A549 (cell line): ENCODE results near the gene TRAK1. TPM values are rescaled to one million over a fixed set of nuclear protein-coding genes. Genes with fewer than 3 reads are reported as not detected.
A peak's percentile ranks its signal among the peaks of the same experiment; 100 is the strongest.

Source experiments
- ATAC-seq, 2 experiments: fragments of 200-7000 bp in 1 of 2; fragments of >200 bp in 1 of 2; cut with Nextera tagmentation in 1 of 2; cut with Tn5 transposase in 1 of 2; 3 replicates each; pipeline versions ENCODE4 v1.8.0 to v1.9.1; 2018 to 2020; ENCODE audit warnings: mild to moderate bottlenecking in 1 of 2, moderate library complexity in 1 of 2
- CTCF ChIA-PET: fragments of 300-600 bp; sonication (Branson Sonifier 250); formaldehyde crosslinking; extraction: SDS; loops from one replicate; lab custom pipeline; 2021; ENCODE audit warnings: antibody characterized with exemption, inconsistent platforms; lab: Yijun Ruan, JAX
- POLR2A ChIA-PET: fragments of 350-600 bp; formaldehyde crosslinking; extraction: SDS; loops from one replicate; lab custom pipeline; 2021; ENCODE audit warnings: antibody characterized with exemption, inconsistent platforms; lab: Yijun Ruan, JAX
- DNase-seq, 2 experiments: peaks; one replicate each; pipeline versions ENCODE4 v3.0.0 to v3.0.0-alpha.2; 2011 to 2016; ENCODE audit warnings: low read depth in 1 of 2, low spot score in 1 of 2
- FAIRE-seq: peaks from 2 replicates; lab custom pipeline; 2011; peaks lifted over from hg19 to GRCh38; lab: Jason Lieb, UNC
- H3K27ac ChIP-seq, 2 experiments: fragments of >200 bp; sonication (Bioruptor Twin); formaldehyde crosslinking; 3 replicates each; pipeline ENCODE4 v1.5.1; 2016 to 2017
- H3K4me1 ChIP-seq: fragments of >200 bp; sonication (Bioruptor Twin); formaldehyde crosslinking; 3 replicates; pipeline ENCODE4 v1.6.1; 2016
- H3K4me2 ChIP-seq: fragments of >200 bp; sonication (Bioruptor Twin); formaldehyde crosslinking; 3 replicates; pipeline ENCODE4 v1.6.1; 2016
- H3K4me3 ChIP-seq: fragments of >200 bp; sonication (Bioruptor Twin); formaldehyde crosslinking; 3 replicates; pipeline ENCODE4 v1.5.1; 2016
- H3K9me3 ChIP-seq: fragments of >200 bp; sonication (Bioruptor Twin); formaldehyde crosslinking; 3 replicates; pipeline ENCODE4 v1.6.1; 2016
- BHLHE40 ChIP-seq: IDR thresholded peaks from 2 replicates; pipeline ENCODE4 v1.6.1; 2012; ENCODE audit warnings: low read depth, low read length, inconsistent platforms
- CBX2 ChIP-seq: fragments of 200-600 bp; sonication (generic); IDR thresholded peaks from 2 replicates; pipeline ENCODE4 v1.6.1; 2016; ENCODE audit warnings: low read depth, mild to moderate bottlenecking, borderline replicate concordance
- CBX8 ChIP-seq: fragments of 200-600 bp; sonication (generic); IDR thresholded peaks from 2 replicates; pipeline ENCODE4 v1.6.1; 2016
- E2F6 ChIP-seq: IDR thresholded peaks from 2 replicates; pipeline ENCODE4 v1.6.1; 2012; ENCODE audit warnings: low read depth, borderline replicate concordance
- EHMT2 ChIP-seq: fragments of 200-600 bp; sonication (generic); IDR thresholded peaks from 2 replicates; pipeline ENCODE4 v1.6.1; 2016; ENCODE audit warnings: antibody characterized with exemption, low read depth, mild to moderate bottlenecking, moderate library complexity
- ELK1 ChIP-seq: fragments of 150-350 bp; IDR thresholded peaks from 2 replicates; pipeline ENCODE4 v1.6.1; 2014; ENCODE audit warnings: low read depth, mild to moderate bottlenecking, low read length
- HES2 ChIP-seq: fragments of >200 bp; sonication (Bioruptor Twin); formaldehyde crosslinking; IDR thresholded peaks from 2 replicates; pipeline ENCODE4 v1.6.1; 2016
- HEYL ChIP-seq: fragments of 250-450 bp; sonication (Bioruptor Pico); IDR thresholded peaks from 2 replicates; pipeline ENCODE4 v1.8.0; 2021; ENCODE audit warnings: mild to moderate bottlenecking, moderate library complexity
- HOXA7 ChIP-seq: fragments of 250-450 bp; sonication (Bioruptor Pico); IDR thresholded peaks from 2 replicates; pipeline ENCODE4 v1.5.0; 2020; ENCODE audit warnings: mild to moderate bottlenecking, moderate library complexity
- HOXB13 ChIP-seq: fragments of 250-450 bp; sonication (Bioruptor Pico); IDR thresholded peaks from 2 replicates; pipeline ENCODE4 v1.5.0; 2020; ENCODE audit warnings: low read depth, mild to moderate bottlenecking, moderate library complexity
- JUN ChIP-seq, 2 experiments: fragments of >200 bp; sonication (Bioruptor Twin); formaldehyde crosslinking; IDR thresholded peaks; 2 replicates in 1 of 2; 3 replicates in 1 of 2; pipeline ENCODE4 v1.6.1; 2016 to 2017
- MAFK ChIP-seq: fragments of 450-650 bp; IDR thresholded peaks from 2 replicates; pipeline ENCODE4 v1.6.1; 2014; ENCODE audit not compliant: partially characterized antibody
- MAZ ChIP-seq: fragments of 150-350 bp; IDR thresholded peaks from 2 replicates; pipeline ENCODE4 v1.6.1; 2014; ENCODE audit warnings: antibody characterized with exemption, low read depth, low read length, borderline replicate concordance
- NFE2L2 ChIP-seq: fragments of 150-350 bp; conservative IDR thresholded peaks from 2 replicates; pipeline ENCODE4 v1.6.1; 2014; ENCODE audit warnings: low read length
- POLR2A ChIP-seq: IDR thresholded peaks from 2 replicates; pipeline ENCODE4 v1.6.1; 2012; ENCODE audit warnings: mild to moderate bottlenecking, low read length
- RARB ChIP-seq: fragments of 250-450 bp; sonication (Bioruptor Pico); IDR thresholded peaks from 2 replicates; pipeline ENCODE4 v1.8.0; 2021; ENCODE audit warnings: mild to moderate bottlenecking, moderate library complexity
- REST ChIP-seq: fragments of 200-600 bp; sonication (generic); IDR thresholded peaks from 2 replicates; pipeline ENCODE4 v1.6.1; 2016; ENCODE audit warnings: antibody characterized with exemption, mild to moderate bottlenecking, moderate library complexity
- RFX5 ChIP-seq: fragments of 450-650 bp; IDR thresholded peaks from 2 replicates; pipeline ENCODE4 v1.7.1; 2014; ENCODE audit warnings: antibody characterized with exemption, mild to moderate bottlenecking, moderate library complexity
- RNF2 ChIP-seq: fragments of 200-600 bp; sonication (generic); IDR thresholded peaks from 2 replicates; pipeline ENCODE4 v1.6.1; 2016; ENCODE audit warnings: low read depth, mild to moderate bottlenecking, antibody characterized with exemption, moderate library complexity, borderline replicate concordance
- SMC3 ChIP-seq: fragments of >200 bp; sonication (Bioruptor Twin); formaldehyde crosslinking; IDR thresholded peaks from 3 replicates; pipeline ENCODE4 v1.6.1; 2018; ENCODE audit warnings: inconsistent platforms
- USF2 ChIP-seq: fragments of 450-650 bp; IDR thresholded peaks from 2 replicates; pipeline ENCODE4 v1.6.1; 2014; ENCODE audit warnings: antibody characterized with exemption
- ZC3H11A ChIP-seq: fragments of 450-650 bp; IDR thresholded peaks from 2 replicates; pipeline ENCODE4 v1.6.1; 2014; ENCODE audit warnings: antibody characterized with exemption, mild to moderate bottlenecking
- WGBS: methylation state at CpG from one replicate; pipeline ENCODE4 v1.1.6; 2017; ENCODE audit errors: missing lambda C conversion rate; 5-methylcytosine and 5-hydroxymethylcytosine counted together
- polyA plus RNA-seq, 4 experiments: library from polyadenylated mRNA; depleted of rRNA in 3 of 4; stranded (reverse); fragments of >200 nt; fragmentation: RNase III in 1 of 4; extraction: RNeasy Plus Mini Kit Qiagen cat#74134 plus additional on column Dnase treatment in 1 of 4; gene quantifications; 2 replicates in 3 of 4; 3 replicates in 1 of 4; pipeline ENCODE4 v1.2.3, GENCODE V29; 2011 to 2017

Gene TRAK1
- polyA plus RNA-seq, 2 of the 4 experiments (the other 2 are of a cell fraction) = 12.2 to 22.3 TPM

GRCh38 chr3:42148086-42148848 is 57.1 kb downstream of the TRAK1 start:
- H3K27ac ChIP-seq = no peak overlapping the region
- FAIRE-seq = no peak
- TF ChIP-seq E2F6 (no peak), NFE2L2 (no peak), SMC3 (no peak), HEYL (CRISPR knock-in tag) (no peak), ZC3H11A (no peak), BHLHE40 (no peak), RARB (no peak), POLR2A (no peak), HOXA7 (no peak), ELK1 (no peak), RNF2 (no peak), HES2 (no peak)
- H3K4me3 ChIP-seq = no peak overlapping the region
- H3K9me3 ChIP-seq = no peaks in the 10 kb centered on the region
- ATAC-seq = no peak
- ChIA-PET POLR2A (no interaction called here), CTCF (no interaction called here)
- WGBS = 90% methylated on average over 5 of the region's 5 CpGs
- DNase-seq = no peak
- peaks cover 28% of the 10 kb centered on the region for H3K4me1 ChIP-seq
- H3K4me2 ChIP-seq = no peak overlapping the region

GRCh38 chr3:42148982-42149432 is 57.9 kb downstream of the TRAK1 start:
- Histone ChIP-seq H3K27ac (peak overlapping the region in 1 of 2 experiments; percentile 66; a peak in 2 of 6 replicates), H3K4me3 (no peak overlapping the region), H3K4me1 (peaks cover 28% of the 10 kb centered on the region), H3K9me3 (no peaks in the 10 kb centered on the region), H3K4me2 (peak overlapping the region; percentile 56; the same call in 2 of the 3 replicates)
- DNase-seq (peak in 1 of 2 experiments; percentile 15), ATAC-seq (peak in 1 of 2 experiments; percentile 69; a peak in 3 of 6 replicates), FAIRE-seq (no peak)
- ChIA-PET CTCF (no interaction called here), POLR2A (no interaction called here)
- 82% methylated on average over 11 of the region's 11 CpGs for WGBS
- TF ChIP-seq CBX2 (no peak), CBX8 (no peak), REST (peak; percentile 71), JUN (IDR thresholded peaks at IDR 0.05) (no peak), HOXB13 (no peak), MAZ (no peak)

- ChIA-PET CTCF (no interaction called here), POLR2A (no interaction called here)
- DNase-seq (no peak), ATAC-seq (no peak), FAIRE-seq (no peak)
- peak overlapping the region; percentile 56 for H3K4me2 ChIP-seq
- H3K9me3 ChIP-seq = no peaks in the 10 kb centered on the region
- WGBS = 90% methylated on average over 7 of the region's 8 CpGs
- H3K4me3 ChIP-seq = no peak overlapping the region
- peak overlapping the region in 1 of 2 experiments; percentile 66; a peak in 3 of 6 replicates for H3K27ac ChIP-seq
- H3K4me1 ChIP-seq = peaks cover 28% of the 10 kb centered on the region
- TF ChIP-seq MAFK (no peak), USF2 (no peak), EHMT2 (no peak), RFX5 (no peak), REST (no peak), NFE2L2 (no peak), E2F6 (no peak)
Observed at GRCh38 chr3:42149532-42149931, 58.4 kb downstream of the TRAK1 start.
